Measurements from ENCODE around the gene C2CD2L.
"Not testable (repeated sequence)": the region's sequence is repeated elsewhere in the genome, so short reads cannot be mapped to it uniquely, and the experiment has no call there.

DNA sequence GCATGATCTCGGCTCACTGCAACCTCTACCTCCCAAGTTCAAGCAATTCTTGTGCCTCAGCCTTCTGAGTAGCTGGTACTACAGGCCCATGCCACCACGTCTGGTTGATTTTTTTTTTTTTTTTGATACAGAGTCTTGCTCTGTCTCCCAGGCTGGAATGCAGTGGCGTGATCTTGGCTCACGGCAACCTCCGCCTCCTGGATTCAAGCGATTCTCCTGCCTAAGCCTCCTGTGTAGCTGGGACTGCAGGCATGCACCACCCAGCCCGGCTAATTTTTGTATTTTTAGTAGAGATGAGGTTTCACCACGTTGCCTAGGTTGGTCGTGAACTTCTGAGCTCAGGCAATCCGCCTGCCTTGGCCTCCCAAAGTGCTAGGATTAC, 59.9 kb downstream of the C2CD2L start:
- not testable (repeated sequence) for TF ChIP-seq EZH2phosphoT487 (IDR thresholded peaks at IDR 0.05; ENCODE audit: borderline replicate concordance, low read depth); SIN3A (IDR thresholded peaks at IDR 0.05; ENCODE audit: borderline replicate concordance, low read depth, low read length); POLR2AphosphoS5 (IDR thresholded peaks at IDR 0.05; ENCODE audit: low read depth, low read length); RAD21 (IDR thresholded peaks at IDR 0.05; ENCODE audit: low read length); NRF1 (IDR thresholded peaks at IDR 0.05; ENCODE audit: low read depth, low read length); YY1 (IDR thresholded peaks at IDR 0.05; ENCODE audit: low read depth); EP300 (IDR thresholded peaks at IDR 0.05; ENCODE audit: borderline replicate concordance in 1 of 2, low read depth in 1 of 2, low read length in 1 of 2); GABPA (IDR thresholded peaks at IDR 0.05; ENCODE audit: low read depth)
- TF ChIP-seq, protein P1, sequence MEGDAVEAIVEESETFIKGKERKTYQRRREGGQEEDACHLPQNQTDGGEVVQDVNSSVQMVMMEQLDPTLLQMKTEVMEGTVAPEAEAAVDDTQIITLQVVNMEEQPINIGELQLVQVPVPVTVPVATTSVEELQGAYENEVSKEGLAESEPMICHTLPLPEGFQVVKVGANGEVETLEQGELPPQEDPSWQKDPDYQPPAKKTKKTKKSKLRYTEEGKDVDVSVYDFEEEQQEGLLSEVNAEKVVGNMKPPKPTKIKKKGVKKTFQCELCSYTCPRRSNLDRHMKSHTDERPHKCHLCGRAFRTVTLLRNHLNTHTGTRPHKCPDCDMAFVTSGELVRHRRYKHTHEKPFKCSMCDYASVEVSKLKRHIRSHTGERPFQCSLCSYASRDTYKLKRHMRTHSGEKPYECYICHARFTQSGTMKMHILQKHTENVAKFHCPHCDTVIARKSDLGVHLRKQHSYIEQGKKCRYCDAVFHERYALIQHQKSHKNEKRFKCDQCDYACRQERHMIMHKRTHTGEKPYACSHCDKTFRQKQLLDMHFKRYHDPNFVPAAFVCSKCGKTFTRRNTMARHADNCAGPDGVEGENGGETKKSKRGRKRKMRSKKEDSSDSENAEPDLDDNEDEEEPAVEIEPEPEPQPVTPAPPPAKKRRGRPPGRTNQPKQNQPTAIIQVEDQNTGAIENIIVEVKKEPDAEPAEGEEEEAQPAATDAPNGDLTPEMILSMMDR (IDR thresholded peaks at IDR 0.05): not testable (repeated sequence)
- TF ChIP-seq, protein P2, sequence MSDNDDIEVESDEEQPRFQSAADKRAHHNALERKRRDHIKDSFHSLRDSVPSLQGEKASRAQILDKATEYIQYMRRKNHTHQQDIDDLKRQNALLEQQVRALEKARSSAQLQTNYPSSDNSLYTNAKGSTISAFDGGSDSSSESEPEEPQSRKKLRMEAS (IDR thresholded peaks at IDR 0.05; ENCODE audit: low read depth): not testable (repeated sequence)

All from SK-N-SH (cell line).